A549 (cell line): ENCODE measurements around the gene NEBL. TPM values are rescaled to one million over a fixed set of nuclear protein-coding genes. Genes with fewer than 3 reads are reported as not detected.

ENCODE experiments used
- ATAC-seq, 2 experiments: fragments of 200-7000 bp in 1 of 2; fragments of >200 bp in 1 of 2; cut with Nextera tagmentation in 1 of 2; cut with Tn5 transposase in 1 of 2; 3 replicates each; pipeline versions ENCODE4 v1.8.0 to v1.9.1; 2018 to 2020; ENCODE audit warnings: mild to moderate bottlenecking in 1 of 2, moderate library complexity in 1 of 2
- CTCF ChIA-PET: fragments of 300-600 bp; sonication (Branson Sonifier 250); formaldehyde crosslinking; extraction: SDS; loops from one replicate; lab custom pipeline; 2021; ENCODE audit warnings: antibody characterized with exemption, inconsistent platforms; lab: Yijun Ruan, JAX
- POLR2A ChIA-PET: fragments of 350-600 bp; formaldehyde crosslinking; extraction: SDS; loops from one replicate; lab custom pipeline; 2021; ENCODE audit warnings: antibody characterized with exemption, inconsistent platforms; lab: Yijun Ruan, JAX
- DNase-seq, 2 experiments: peaks; one replicate each; pipeline versions ENCODE4 v3.0.0 to v3.0.0-alpha.2; 2011 to 2016; ENCODE audit warnings: low read depth in 1 of 2, low spot score in 1 of 2
- FAIRE-seq: peaks from 2 replicates; lab custom pipeline; 2011; peaks lifted over from hg19 to GRCh38; lab: Jason Lieb, UNC
- H3K27ac ChIP-seq, 2 experiments: fragments of >200 bp; sonication (Bioruptor Twin); formaldehyde crosslinking; 3 replicates each; pipeline ENCODE4 v1.5.1; 2016 to 2017
- H3K4me1 ChIP-seq: fragments of >200 bp; sonication (Bioruptor Twin); formaldehyde crosslinking; 3 replicates; pipeline ENCODE4 v1.6.1; 2016
- H3K4me2 ChIP-seq: fragments of >200 bp; sonication (Bioruptor Twin); formaldehyde crosslinking; 3 replicates; pipeline ENCODE4 v1.6.1; 2016
- H3K4me3 ChIP-seq: fragments of >200 bp; sonication (Bioruptor Twin); formaldehyde crosslinking; 3 replicates; pipeline ENCODE4 v1.5.1; 2016
- H3K9me3 ChIP-seq: fragments of >200 bp; sonication (Bioruptor Twin); formaldehyde crosslinking; 3 replicates; pipeline ENCODE4 v1.6.1; 2016
- BCL3 ChIP-seq: fragments of >200 bp; sonication (Bioruptor Twin); formaldehyde crosslinking; IDR thresholded peaks from 3 replicates; pipeline ENCODE4 v1.6.1; 2016
- CEBPB ChIP-seq, 2 experiments: fragments of >200 bp in 1 of 2; sonication (Bioruptor Twin) in 1 of 2; formaldehyde crosslinking in 1 of 2; IDR thresholded peaks; 2 replicates each; pipeline ENCODE4 v1.6.1; 2012 to 2016
- CHD4 ChIP-seq: fragments of 200-600 bp; sonication (generic); IDR thresholded peaks from 2 replicates; pipeline ENCODE4 v1.6.1; 2016; ENCODE audit warnings: antibody characterized with exemption, mild to moderate bottlenecking, borderline replicate concordance
- CTCF ChIP-seq: fragments of >200 bp; sonication (Bioruptor Twin); formaldehyde crosslinking; IDR thresholded peaks from 3 replicates; pipeline ENCODE4 v1.5.1; 2016
- FOSL2 ChIP-seq, 2 experiments: fragments of 450-650 bp in 1 of 2; fragments of >200 bp in 1 of 2; sonication (Bioruptor Twin) in 1 of 2; formaldehyde crosslinking; IDR thresholded peaks; 2 replicates each; pipeline versions ENCODE4 v1.5.0 to v1.6.1; 2016 to 2020; ENCODE audit warnings: mild to moderate bottlenecking in 1 of 2, moderate library complexity in 1 of 2
- HDAC2 ChIP-seq: fragments of 200-600 bp; sonication (generic); IDR thresholded peaks from 2 replicates; pipeline ENCODE4 v1.6.1; 2016
- HEYL ChIP-seq: fragments of 250-450 bp; sonication (Bioruptor Pico); IDR thresholded peaks from 2 replicates; pipeline ENCODE4 v1.8.0; 2021; ENCODE audit warnings: mild to moderate bottlenecking, moderate library complexity
- HOXA7 ChIP-seq: fragments of 250-450 bp; sonication (Bioruptor Pico); IDR thresholded peaks from 2 replicates; pipeline ENCODE4 v1.5.0; 2020; ENCODE audit warnings: mild to moderate bottlenecking, moderate library complexity
- HOXB13 ChIP-seq: fragments of 250-450 bp; sonication (Bioruptor Pico); IDR thresholded peaks from 2 replicates; pipeline ENCODE4 v1.5.0; 2020; ENCODE audit warnings: low read depth, mild to moderate bottlenecking, moderate library complexity
- MYC ChIP-seq: IDR thresholded peaks from 2 replicates; pipeline ENCODE4 v1.6.1; 2012; ENCODE audit warnings: mild to moderate bottlenecking, inconsistent platforms, low read length, improper control_type of control experiment, borderline replicate concordance
- NR3C1 ChIP-seq: fragments of >200 bp; sonication (Bioruptor Twin); formaldehyde crosslinking; IDR thresholded peaks from 3 replicates; pipeline ENCODE4 v1.6.1; 2017
- POLR2A ChIP-seq: IDR thresholded peaks from 2 replicates; pipeline ENCODE4 v1.6.1; 2012; ENCODE audit warnings: mild to moderate bottlenecking, low read length
- RFX5 ChIP-seq: fragments of 450-650 bp; IDR thresholded peaks from 2 replicates; pipeline ENCODE4 v1.7.1; 2014; ENCODE audit warnings: antibody characterized with exemption, mild to moderate bottlenecking, moderate library complexity
- RNF2 ChIP-seq: fragments of 200-600 bp; sonication (generic); IDR thresholded peaks from 2 replicates; pipeline ENCODE4 v1.6.1; 2016; ENCODE audit warnings: low read depth, mild to moderate bottlenecking, antibody characterized with exemption, moderate library complexity, borderline replicate concordance
- SMC3 ChIP-seq: fragments of >200 bp; sonication (Bioruptor Twin); formaldehyde crosslinking; IDR thresholded peaks from 3 replicates; pipeline ENCODE4 v1.6.1; 2018; ENCODE audit warnings: inconsistent platforms
- TP53 ChIP-seq: fragments of 250-450 bp; sonication (Bioruptor Pico); IDR thresholded peaks from 2 replicates; pipeline ENCODE4 v1.5.0; 2021; ENCODE audit warnings: mild to moderate bottlenecking, moderate library complexity
- USF2 ChIP-seq: fragments of 450-650 bp; IDR thresholded peaks from 2 replicates; pipeline ENCODE4 v1.6.1; 2014; ENCODE audit warnings: antibody characterized with exemption
- ZC3H11A ChIP-seq: fragments of 450-650 bp; IDR thresholded peaks from 2 replicates; pipeline ENCODE4 v1.6.1; 2014; ENCODE audit warnings: antibody characterized with exemption, mild to moderate bottlenecking
- WGBS: methylation state at CpG from one replicate; pipeline ENCODE4 v1.1.6; 2017; ENCODE audit errors: missing lambda C conversion rate; 5-methylcytosine and 5-hydroxymethylcytosine counted together
- polyA plus RNA-seq, 4 experiments: library from polyadenylated mRNA; depleted of rRNA in 3 of 4; stranded (reverse); fragments of >200 nt; fragmentation: RNase III in 1 of 4; extraction: RNeasy Plus Mini Kit Qiagen cat#74134 plus additional on column Dnase treatment in 1 of 4; gene quantifications; 2 replicates in 3 of 4; 3 replicates in 1 of 4; pipeline ENCODE4 v1.2.3, GENCODE V29; 2011 to 2017
- TF ChIP-seq, protein P1 (sequence below): IDR thresholded peaks from 2 replicates; pipeline ENCODE4 v1.6.1; 2012; ENCODE audit warnings: low read depth, borderline replicate concordance
- TF ChIP-seq, protein P2 (sequence below): fragments of 150-350 bp; IDR thresholded peaks from 2 replicates; pipeline ENCODE4 v1.6.1; 2014; ENCODE audit warnings: low read depth, mild to moderate bottlenecking, low read length

NEBL gene
- polyA plus RNA-seq, 2 of the 4 experiments (the other 2 are of a cell fraction): 13.0 to 33.8 TPM

DNA sequence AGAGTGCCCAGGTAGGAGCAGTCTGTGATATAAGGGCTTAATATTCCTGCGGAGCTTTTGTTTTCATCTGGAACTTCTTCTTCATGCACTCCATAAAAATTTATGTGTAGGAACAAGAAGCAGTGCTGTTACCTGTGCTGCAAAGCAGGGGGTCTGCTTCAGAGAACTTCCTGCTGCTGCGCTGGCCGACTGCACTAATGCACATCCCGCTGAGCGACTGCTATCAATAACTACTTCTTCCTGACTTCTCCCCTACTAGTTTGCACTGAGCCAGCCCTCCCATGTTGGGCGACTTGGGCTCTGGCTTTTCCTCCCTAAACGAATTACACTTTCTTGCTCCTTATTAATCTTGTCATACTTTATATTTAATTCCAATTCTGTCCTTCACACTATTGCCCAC is 150.3 kb downstream of the NEBL start (continued):
- TF ChIP-seq FOSL2 (IDR thresholded peaks at IDR 0.05) (no peak), FOSL2 (CRISPR knock-in tag; IDR thresholded peaks at IDR 0.05) (no peak), CTCF (no peak), SMC3 (no peak), BCL3 (no peak), HEYL (CRISPR knock-in tag) (no peak), MYC (no peak), CHD4 (no peak)
- TF ChIP-seq, all 56 proteins: peak for 0

DNA sequence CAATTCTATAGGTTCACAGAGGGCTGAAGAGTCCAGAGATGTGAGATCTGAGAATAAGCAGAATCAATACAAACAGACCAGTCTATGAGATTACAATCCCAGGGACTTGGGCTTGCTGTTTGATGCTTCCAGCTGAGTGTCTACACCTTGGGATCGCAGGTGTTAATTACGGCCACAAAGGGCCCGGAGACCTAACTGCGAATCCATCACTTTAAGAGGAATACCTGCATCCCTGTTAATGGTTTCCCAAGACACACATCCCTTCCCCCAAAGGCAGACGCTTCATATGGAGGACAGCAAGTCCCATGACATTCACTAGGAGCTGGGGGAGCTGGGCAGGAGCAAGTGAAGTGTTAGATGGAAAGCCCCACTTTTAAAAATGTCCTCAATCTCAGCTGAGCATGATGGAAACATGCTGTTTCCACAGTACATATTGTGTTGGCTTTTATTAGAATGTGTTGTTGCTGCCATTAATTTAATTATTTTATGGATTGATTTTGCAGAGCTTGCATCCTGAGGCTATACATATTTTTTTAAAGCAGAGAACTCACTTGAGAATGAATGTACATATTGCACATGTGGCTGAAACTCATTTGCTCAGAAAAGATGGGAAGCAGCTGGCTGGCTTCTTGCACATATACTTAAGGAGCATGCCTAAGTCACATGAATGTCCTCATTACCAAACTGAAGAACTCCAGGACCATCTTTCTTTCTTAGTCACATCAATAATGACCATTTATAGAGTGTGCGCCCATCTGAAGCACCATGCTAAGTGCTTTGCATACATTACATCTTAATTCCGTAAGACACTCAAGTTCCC is 151.3 kb downstream of the NEBL start:
- no peaks in the 10 kb centered on the region for H3K4me1 ChIP-seq
- H3K27ac ChIP-seq: no peak overlapping the region
- no peak overlapping the region for H3K4me2 ChIP-seq
- TF ChIP-seq USF2 (no peak), NR3C1 (no peak)
- DNase-seq (no peak), FAIRE-seq (no peak), ATAC-seq (no peak)
- POLR2A ChIA-PET: no interaction called here
- 26% methylated on average over 7 of the region's 7 CpGs for WGBS
- peaks cover 3% of the 10 kb centered on the region; the same call in 1 of the 3 replicates for H3K9me3 ChIP-seq
- no peak overlapping the region for H3K4me3 ChIP-seq
- CTCF ChIA-PET: interaction anchor here (0.6 kb wide), 1 partner anchor 148 kb away, joined by 3 read pairs; no protein-coding TSS in a partner anchor

- Histone ChIP-seq H3K27ac (no peak overlapping the region), H3K4me2 (no peak overlapping the region), H3K4me1 (no peaks in the 10 kb centered on the region), H3K9me3 (no peaks in the 10 kb centered on the region), H3K4me3 (no peak overlapping the region)
- DNase-seq (no peak), FAIRE-seq (no peak), ATAC-seq (no peak)
- POLR2A ChIA-PET: no interaction called here
- CTCF ChIA-PET: no interaction called here
- TF ChIP-seq HOXA7: no peak
- TF ChIP-seq, protein P1, sequence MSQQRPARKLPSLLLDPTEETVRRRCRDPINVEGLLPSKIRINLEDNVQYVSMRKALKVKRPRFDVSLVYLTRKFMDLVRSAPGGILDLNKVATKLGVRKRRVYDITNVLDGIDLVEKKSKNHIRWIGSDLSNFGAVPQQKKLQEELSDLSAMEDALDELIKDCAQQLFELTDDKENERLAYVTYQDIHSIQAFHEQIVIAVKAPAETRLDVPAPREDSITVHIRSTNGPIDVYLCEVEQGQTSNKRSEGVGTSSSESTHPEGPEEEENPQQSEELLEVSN: no peak
- TF ChIP-seq POLR2A: no peak
- no peak for TF ChIP-seq RNF2
- no peak for TF ChIP-seq HOXB13
- no peak for TF ChIP-seq HDAC2
- no peak for TF ChIP-seq CEBPB (IDR thresholded peaks at IDR 0.05)
- no peak for TF ChIP-seq HEYL (CRISPR knock-in tag)
- no peak for TF ChIP-seq TP53
- no peak for TF ChIP-seq CTCF
- no peak for TF ChIP-seq ZC3H11A
- TF ChIP-seq, protein P2, sequence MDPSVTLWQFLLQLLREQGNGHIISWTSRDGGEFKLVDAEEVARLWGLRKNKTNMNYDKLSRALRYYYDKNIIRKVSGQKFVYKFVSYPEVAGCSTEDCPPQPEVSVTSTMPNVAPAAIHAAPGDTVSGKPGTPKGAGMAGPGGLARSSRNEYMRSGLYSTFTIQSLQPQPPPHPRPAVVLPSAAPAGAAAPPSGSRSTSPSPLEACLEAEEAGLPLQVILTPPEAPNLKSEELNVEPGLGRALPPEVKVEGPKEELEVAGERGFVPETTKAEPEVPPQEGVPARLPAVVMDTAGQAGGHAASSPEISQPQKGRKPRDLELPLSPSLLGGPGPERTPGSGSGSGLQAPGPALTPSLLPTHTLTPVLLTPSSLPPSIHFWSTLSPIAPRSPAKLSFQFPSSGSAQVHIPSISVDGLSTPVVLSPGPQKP: no peak
- no peak for TF ChIP-seq MYC
- no peak for TF ChIP-seq RFX5
- WGBS: 1% methylated on average over 5 of the region's 5 CpGs
Observed at GRCh38 chr10:20744821-20745220, 152.3 kb downstream of the NEBL start.
